Measurements from ENCODE around the gene CCDC158.
"Not testable (repeated sequence)": the region's sequence is repeated elsewhere in the genome, so short reads cannot be mapped to it uniquely, and the experiment has no call there.

Gene CCDC158

DNA sequence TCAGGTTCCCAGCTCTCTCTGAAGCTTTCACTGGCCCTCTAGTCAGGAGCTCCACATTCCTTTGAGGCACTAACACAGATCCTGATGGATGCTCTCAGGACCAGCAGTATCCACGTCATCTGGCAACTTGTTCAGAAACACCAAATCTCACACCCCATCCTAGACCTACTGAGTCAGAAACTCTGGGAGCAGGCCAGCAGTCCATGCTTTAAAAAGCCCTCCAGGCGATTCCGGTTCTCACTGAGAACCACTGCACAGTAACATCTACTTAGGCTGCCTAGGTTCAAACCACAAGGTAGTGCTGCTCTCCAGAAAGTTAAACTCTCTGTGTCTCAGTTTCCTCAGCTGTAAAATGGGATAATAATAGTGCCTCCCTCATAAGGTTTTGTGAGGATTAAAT lies 55.3 kb downstream of the CCDC158 start:
- DNase-seq: no peak
- peaks cover 8% of the 10 kb centered on the region for H3K4me1 Mint-ChIP-seq (ENCODE audit: low read depth)
- H3K4me3 Mint-ChIP-seq: no peak overlapping the region
- H3K36me3 Mint-ChIP-seq (ENCODE audit: low read depth): no peaks in the 10 kb centered on the region
- no peak overlapping the region for H3K27ac Mint-ChIP-seq
- H3K9me3 Mint-ChIP-seq: peaks cover 4% of the 10 kb centered on the region
- peaks cover 10% of the 10 kb centered on the region for H3K27me3 Mint-ChIP-seq

GRCh38 chr4:76364763-76365162 lies 56.2 kb downstream of the CCDC158 start:
- Mint-ChIP-seq H3K27ac (no peak overlapping the region), H3K4me1 (ENCODE audit: low read depth) (peaks cover 8% of the 10 kb centered on the region), H3K4me3 (no peak overlapping the region), H3K36me3 (ENCODE audit: low read depth) (no peaks in the 10 kb centered on the region), H3K27me3 (peaks cover 10% of the 10 kb centered on the region), H3K9me3 (peaks cover 6% of the 10 kb centered on the region)
- DNase-seq: no peak

DNA sequence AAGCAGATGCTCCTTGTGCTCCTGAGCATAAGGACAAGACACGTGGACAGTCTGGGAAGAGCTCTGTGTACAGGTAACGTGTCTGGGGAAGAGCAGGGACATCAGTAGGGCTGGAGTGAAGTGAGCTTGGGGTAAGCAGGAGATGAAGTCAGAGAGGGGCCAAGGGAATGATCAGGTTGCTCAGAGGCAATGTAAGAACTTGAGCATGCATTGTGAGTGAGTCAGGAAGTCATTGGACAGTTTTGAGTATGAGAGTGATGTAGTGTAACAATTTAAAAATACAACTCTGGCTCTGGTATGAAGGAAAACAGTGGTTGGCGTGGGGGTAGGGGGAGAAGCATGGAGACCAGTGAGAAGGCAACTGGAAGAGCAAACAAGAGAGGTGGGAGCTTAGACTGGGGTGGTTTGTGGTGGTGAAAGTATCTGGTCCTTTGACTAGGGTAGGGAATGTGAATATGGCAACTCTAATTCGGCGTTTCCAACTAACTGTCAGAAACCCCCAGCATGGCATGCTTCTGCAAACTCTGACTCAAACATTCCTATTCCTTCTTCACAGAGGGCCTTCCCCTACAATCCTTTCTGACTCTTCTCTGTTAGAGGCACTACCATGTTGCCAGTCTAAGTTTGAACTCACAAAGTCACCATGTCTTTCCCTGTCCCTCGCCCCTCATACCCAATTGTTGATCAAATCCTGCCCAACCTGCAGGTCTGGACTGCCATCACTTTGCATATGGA lies 57.2 kb downstream of the CCDC158 start:
- Mint-ChIP-seq H3K4me3 (no peak overlapping the region), H3K27ac (no peak overlapping the region)

GRCh38 chr4:76361689-76362412 lies 59.1 kb downstream of the CCDC158 start:
- DNase-seq: no peak
- H3K4me1 Mint-ChIP-seq (ENCODE audit: low read depth): peaks cover 8% of the 10 kb centered on the region
- H3K36me3 Mint-ChIP-seq (ENCODE audit: low read depth): peaks cover 3% of the 10 kb centered on the region
- peaks cover 27% of the 10 kb centered on the region for H3K9me3 Mint-ChIP-seq
- peaks cover 4% of the 10 kb centered on the region for H3K27me3 Mint-ChIP-seq
- H3K27ac Mint-ChIP-seq: no peak overlapping the region
- H3K4me3 Mint-ChIP-seq: no peak overlapping the region

More for the DNA sequence above, 57.2 kb downstream of the CCDC158 start:
- peaks cover 10% of the 10 kb centered on the region for H3K27me3 Mint-ChIP-seq
- H3K4me1 Mint-ChIP-seq (ENCODE audit: low read depth): peaks cover 8% of the 10 kb centered on the region
- peaks cover 14% of the 10 kb centered on the region for H3K9me3 Mint-ChIP-seq
- peaks cover 3% of the 10 kb centered on the region for H3K36me3 Mint-ChIP-seq (ENCODE audit: low read depth)
- no peak for DNase-seq

- Mint-ChIP-seq H3K9me3 (peaks cover 29% of the 10 kb centered on the region), H3K4me1 (ENCODE audit: low read depth) (peaks cover 13% of the 10 kb centered on the region)
- H3K36me3 Mint-ChIP-seq (ENCODE audit: low read depth); DNase-seq; H3K27me3 Mint-ChIP-seq; H3K4me3 Mint-ChIP-seq; H3K27ac Mint-ChIP-seq: not testable (repeated sequence)
Observed at GRCh38 chr4:76359881-76360466, 61.0 kb downstream of the CCDC158 start.

GRCh38 chr4:76357981-76358380 lies 63.0 kb downstream of the CCDC158 start:
- H3K4me1 Mint-ChIP-seq (ENCODE audit: low read depth): peaks cover 15% of the 10 kb centered on the region
- peaks cover 29% of the 10 kb centered on the region for H3K9me3 Mint-ChIP-seq
- peaks cover 3% of the 10 kb centered on the region for H3K36me3 Mint-ChIP-seq (ENCODE audit: low read depth)
- peaks cover 3% of the 10 kb centered on the region for H3K27me3 Mint-ChIP-seq
- H3K27ac Mint-ChIP-seq: no peak overlapping the region
- no peak overlapping the region for H3K4me3 Mint-ChIP-seq
- DNase-seq: no peak

- H3K36me3 Mint-ChIP-seq (ENCODE audit: low read depth): peaks cover 3% of the 10 kb centered on the region
- no peak for DNase-seq
- peak overlapping the region; percentile 26 for H3K27ac Mint-ChIP-seq
- H3K9me3 Mint-ChIP-seq: peaks cover 23% of the 10 kb centered on the region
- H3K27me3 Mint-ChIP-seq: peaks cover 3% of the 10 kb centered on the region
- H3K4me1 Mint-ChIP-seq (ENCODE audit: low read depth): peaks cover 15% of the 10 kb centered on the region
- H3K4me3 Mint-ChIP-seq: no peak overlapping the region
Observed at GRCh38 chr4:76354517-76355473, 66.1 kb downstream of the CCDC158 start.

DNA sequence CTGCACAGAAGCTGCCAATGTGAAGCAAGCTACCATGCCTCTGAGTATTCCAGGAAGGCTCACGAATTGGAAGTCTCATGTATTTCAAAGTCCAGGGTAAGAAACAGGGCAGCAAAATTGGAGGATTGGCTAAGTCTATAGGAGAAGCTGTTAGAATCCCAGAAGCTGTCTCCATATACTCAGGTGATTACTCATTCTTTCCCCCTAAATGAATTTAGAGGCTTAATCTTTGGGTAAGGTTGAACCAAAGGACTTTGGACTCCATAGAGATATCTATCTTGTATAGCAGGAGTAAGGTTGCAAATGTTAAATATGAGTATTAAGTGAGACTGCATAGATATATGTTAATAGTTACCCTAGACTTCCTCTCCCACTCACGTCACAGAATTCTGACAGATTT lies 78.1 kb downstream of the CCDC158 start:
- Mint-ChIP-seq H3K27me3 (no peaks in the 10 kb centered on the region), H3K4me3 (no peak overlapping the region), H3K4me1 (ENCODE audit: low read depth) (no peaks in the 10 kb centered on the region), H3K36me3 (ENCODE audit: low read depth) (no peaks in the 10 kb centered on the region), H3K27ac (no peak overlapping the region), H3K9me3 (peaks cover 5% of the 10 kb centered on the region)
- DNase-seq: no peak

- peaks cover 2% of the 10 kb centered on the region for H3K9me3 Mint-ChIP-seq
- no peaks in the 10 kb centered on the region for H3K4me1 Mint-ChIP-seq (ENCODE audit: low read depth)
- H3K27ac Mint-ChIP-seq: no peak overlapping the region
- H3K36me3 Mint-ChIP-seq (ENCODE audit: low read depth): no peaks in the 10 kb centered on the region
- H3K4me3 Mint-ChIP-seq: no peak overlapping the region
- no peak for DNase-seq
- H3K27me3 Mint-ChIP-seq: no peaks in the 10 kb centered on the region
Observed at GRCh38 chr4:76342191-76342590, 78.8 kb downstream of the CCDC158 start.

DNA sequence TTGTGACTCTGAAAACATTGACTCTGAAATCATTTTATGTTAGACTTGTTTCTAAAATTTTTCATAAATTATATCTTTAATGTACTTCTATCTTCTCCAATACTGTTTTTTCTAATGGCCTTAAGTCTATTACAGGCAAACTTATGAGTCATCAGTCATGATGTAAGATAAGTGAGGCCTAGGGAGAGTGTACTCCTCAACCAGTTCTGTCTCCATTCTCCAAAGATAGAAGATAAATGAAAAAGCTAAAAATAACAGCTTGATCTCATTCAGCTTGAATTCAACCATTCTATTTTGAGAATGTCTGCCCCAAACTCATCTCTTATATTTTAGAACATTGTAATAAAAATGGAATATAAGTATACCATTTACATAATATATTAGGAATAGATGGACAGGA lies 79.9 kb downstream of the CCDC158 start:
- H3K27ac Mint-ChIP-seq: no peak overlapping the region
- H3K27me3 Mint-ChIP-seq: no peaks in the 10 kb centered on the region
- no peak overlapping the region for H3K4me3 Mint-ChIP-seq
- H3K4me1 Mint-ChIP-seq (ENCODE audit: low read depth): no peaks in the 10 kb centered on the region
- H3K36me3 Mint-ChIP-seq (ENCODE audit: low read depth): no peaks in the 10 kb centered on the region
- H3K9me3 Mint-ChIP-seq: peaks cover 2% of the 10 kb centered on the region
- DNase-seq: no peak

DNA sequence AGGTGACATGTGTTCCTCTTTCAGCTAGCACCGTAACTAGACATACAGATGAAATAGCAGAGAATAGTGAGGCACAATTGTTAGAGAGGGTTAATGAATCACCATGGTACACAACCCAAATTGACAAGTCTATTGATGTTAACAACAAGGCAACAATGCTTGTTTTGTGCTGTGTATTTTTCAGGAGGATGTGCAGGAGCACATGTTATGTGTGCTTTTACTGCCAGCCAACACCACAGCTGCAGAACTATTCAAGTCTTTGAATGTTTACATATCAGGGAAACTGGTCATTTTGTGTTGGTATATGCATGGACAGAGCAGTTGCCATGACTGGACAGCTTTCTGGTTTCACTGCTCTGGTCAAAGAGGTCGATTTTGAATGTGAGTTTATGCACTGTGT lies 81.6 kb downstream of the CCDC158 start:
- H3K4me3 Mint-ChIP-seq: no peak overlapping the region
- H3K9me3 Mint-ChIP-seq: no peaks in the 10 kb centered on the region
- no peaks in the 10 kb centered on the region for H3K4me1 Mint-ChIP-seq (ENCODE audit: low read depth)
- DNase-seq: no peak
- no peaks in the 10 kb centered on the region for H3K27me3 Mint-ChIP-seq
- H3K36me3 Mint-ChIP-seq (ENCODE audit: low read depth): no peaks in the 10 kb centered on the region
- no peak overlapping the region for H3K27ac Mint-ChIP-seq

GRCh38 chr4:76334885-76335284 lies 86.1 kb downstream of the CCDC158 start:
- no peaks in the 10 kb centered on the region for H3K36me3 Mint-ChIP-seq (ENCODE audit: low read depth)
- DNase-seq: no peak
- H3K4me3 Mint-ChIP-seq: no peak overlapping the region
- H3K4me1 Mint-ChIP-seq (ENCODE audit: low read depth): no peaks in the 10 kb centered on the region
- H3K27ac Mint-ChIP-seq: no peak overlapping the region
- H3K27me3 Mint-ChIP-seq: peaks cover 4% of the 10 kb centered on the region
- H3K9me3 Mint-ChIP-seq: no peaks in the 10 kb centered on the region

- no peaks in the 10 kb centered on the region for H3K36me3 Mint-ChIP-seq (ENCODE audit: low read depth)
- H3K27me3 Mint-ChIP-seq: peaks cover 5% of the 10 kb centered on the region
- peaks cover 29% of the 10 kb centered on the region for H3K9me3 Mint-ChIP-seq
- H3K4me1 Mint-ChIP-seq (ENCODE audit: low read depth): no peaks in the 10 kb centered on the region
- DNase-seq: no peak
- no peak overlapping the region for H3K4me3 Mint-ChIP-seq
- H3K27ac Mint-ChIP-seq: no peak overlapping the region
Observed at GRCh38 chr4:76326515-76326914, 94.4 kb downstream of the CCDC158 start.

DNA sequence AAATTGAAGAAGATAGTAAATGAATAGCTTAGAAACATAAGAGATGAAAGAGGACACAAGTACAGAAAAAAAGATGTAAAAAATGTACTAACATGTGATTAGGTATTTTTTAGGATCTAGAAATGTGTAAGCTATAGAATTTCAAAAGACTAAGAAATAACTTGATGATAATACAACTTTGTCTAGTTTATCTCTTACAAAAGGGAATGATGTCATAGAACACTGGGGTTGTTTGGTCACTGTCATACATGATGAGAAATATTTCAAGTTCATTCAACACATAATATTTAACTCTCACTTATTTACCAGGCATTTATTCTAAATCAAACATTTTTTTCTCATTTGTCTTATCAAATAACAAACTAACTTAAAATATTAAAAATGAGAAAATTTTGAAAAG lies 95.9 kb downstream of the CCDC158 start:
- Mint-ChIP-seq H3K9me3 (peaks cover 33% of the 10 kb centered on the region), H3K36me3 (ENCODE audit: low read depth) (no peaks in the 10 kb centered on the region), H3K27me3 (peaks cover 5% of the 10 kb centered on the region), H3K4me1 (ENCODE audit: low read depth) (no peaks in the 10 kb centered on the region), H3K27ac (no peak overlapping the region), H3K4me3 (no peak overlapping the region)
- no peak for DNase-seq
